Mesodermal cell (in vitro differentiated cells): ENCODE results near the gene FMNL1.
"Not testable (repeated sequence)": the region's sequence is repeated elsewhere in the genome, so short reads cannot be mapped to it uniquely, and the experiment has no call there.

Experiments
- H3K27ac ChIP-seq: 2 replicates; pipeline ENCODE4 v1.7.0; 2013; ENCODE audit warnings: mild to moderate bottlenecking, low read depth, low read length, moderate library complexity; ENCODE audit not compliant: severe bottlenecking
- H3K36me3 ChIP-seq: 2 replicates; pipeline ENCODE4 v1.7.1; 2013; ENCODE audit warnings: mild to moderate bottlenecking, low read length, moderate library complexity; ENCODE audit not compliant: control insufficient read depth, insufficient read depth
- H3K4me1 ChIP-seq: one replicate; pipeline ENCODE4 v1.7.1; 2013; ENCODE audit warnings: mild to moderate bottlenecking, low read length; ENCODE audit not compliant: insufficient read depth, control insufficient read depth, poor library complexity, severe bottlenecking
- H3K4me3 ChIP-seq: 2 replicates; pipeline ENCODE4 v1.7.0; 2013; ENCODE audit warnings: low read length, control low read depth, mild to moderate bottlenecking; ENCODE audit not compliant: insufficient read depth, poor library complexity, severe bottlenecking; ENCODE audit errors: extremely low read depth
- H3K9me3 ChIP-seq: 2 replicates; pipeline ENCODE4 v1.7.1; 2013; ENCODE audit warnings: mild to moderate bottlenecking, low read length, moderate library complexity; ENCODE audit not compliant: control insufficient read depth
- WGBS, 2 experiments: methylation state at CpG; one replicate each; pipeline ENCODE4 v1.1.5; 2013; ENCODE audit warnings: missing lambda C conversion rate in 2 of 2; ENCODE audit not compliant: insufficient coverage in 2 of 2; 5-methylcytosine and 5-hydroxymethylcytosine counted together

Gene FMNL1

DNA sequence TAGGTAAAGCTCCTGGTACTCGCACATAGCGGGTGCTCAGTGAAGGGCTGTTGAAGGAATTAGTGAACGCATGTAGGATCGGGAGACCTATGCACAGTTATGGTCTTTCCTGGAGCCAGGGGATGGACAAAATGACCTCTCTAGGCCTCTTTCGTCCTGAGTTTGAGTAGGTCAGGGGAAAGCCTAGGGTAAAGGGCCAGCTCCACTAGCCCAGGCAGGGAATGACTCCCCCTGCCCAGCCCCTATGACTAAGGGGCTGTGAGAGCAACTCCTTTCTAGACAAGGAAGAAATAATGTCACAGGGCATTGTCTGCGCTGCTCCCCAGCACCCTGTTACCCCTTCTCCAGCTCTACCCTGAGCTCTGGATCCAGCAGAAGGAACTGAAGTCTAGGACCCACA lies 24.6 kb upstream of the FMNL1 start:
- Histone ChIP-seq H3K4me3 (no peak overlapping the region), H3K4me1 (peaks cover 13% of the 10 kb centered on the region), H3K27ac (peak overlapping the region; percentile 83), H3K9me3 (no peaks in the 10 kb centered on the region), H3K36me3 (no peaks in the 10 kb centered on the region)
- WGBS, 2 experiments, result 75 to 100% methylated on average over 2 to 6 of the region's 6 CpGs

GRCh38 chr17:45197555-45198334 lies 23.9 kb upstream of the FMNL1 start:
- Histone ChIP-seq H3K4me1 (peaks cover 13% of the 10 kb centered on the region), H3K27ac (peak overlapping the region; percentile 83), H3K4me3 (no peak overlapping the region), H3K36me3 (no peaks in the 10 kb centered on the region), H3K9me3 (no peaks in the 10 kb centered on the region)
- 0 to 2% methylated on average over 9 to 14 of the region's 16 CpGs for WGBS, 2 experiments

DNA sequence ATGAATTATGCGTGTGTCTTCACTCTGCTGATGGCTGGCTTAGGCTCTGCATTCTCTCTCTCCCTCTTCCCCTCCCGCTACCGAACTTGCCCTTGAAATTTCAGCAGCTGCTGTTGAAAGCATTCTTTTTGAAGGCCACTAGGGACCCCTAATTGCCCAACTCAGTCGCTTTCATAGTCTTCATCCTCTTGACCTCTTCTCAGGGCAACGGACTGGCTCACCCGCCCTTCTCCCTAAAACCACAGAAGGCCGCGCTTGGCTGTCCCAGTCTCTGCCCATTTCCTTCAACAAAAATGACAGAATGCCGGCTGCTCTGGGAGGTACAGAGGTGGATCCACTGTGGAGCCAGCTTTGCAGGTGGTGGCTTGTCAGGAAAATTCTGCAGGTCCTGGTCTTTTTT lies 21.0 kb upstream of the FMNL1 start:
- H3K4me3 ChIP-seq, result no peak overlapping the region
- no peak overlapping the region for H3K27ac ChIP-seq
- no peaks in the 10 kb centered on the region for H3K36me3 ChIP-seq
- no peaks in the 10 kb centered on the region for H3K9me3 ChIP-seq
- WGBS, 2 experiments, result 65 to 76% methylated on average over 4 to 8 of the region's 9 CpGs
- H3K4me1 ChIP-seq, result peaks cover 13% of the 10 kb centered on the region

- no peaks in the 10 kb centered on the region for H3K36me3 ChIP-seq
- no peaks in the 10 kb centered on the region for H3K9me3 ChIP-seq
- no peak overlapping the region for H3K4me3 ChIP-seq
- H3K27ac ChIP-seq, result no peak overlapping the region
- 92 to 93% methylated on average over 2 to 3 of the region's 4 CpGs for WGBS, 2 experiments
- peaks cover 13% of the 10 kb centered on the region for H3K4me1 ChIP-seq
Measured at GRCh38 chr17:45201457-45201856, 20.2 kb upstream of the FMNL1 start.

GRCh38 chr17:45201880-45202279 lies 19.8 kb upstream of the FMNL1 start:
- WGBS, 2 experiments, result 91 to 98% methylated on average over 5 to 6 of the region's 6 CpGs
- H3K4me1 ChIP-seq, result peaks cover 11% of the 10 kb centered on the region
- H3K36me3 ChIP-seq, result not testable (repeated sequence)

DNA sequence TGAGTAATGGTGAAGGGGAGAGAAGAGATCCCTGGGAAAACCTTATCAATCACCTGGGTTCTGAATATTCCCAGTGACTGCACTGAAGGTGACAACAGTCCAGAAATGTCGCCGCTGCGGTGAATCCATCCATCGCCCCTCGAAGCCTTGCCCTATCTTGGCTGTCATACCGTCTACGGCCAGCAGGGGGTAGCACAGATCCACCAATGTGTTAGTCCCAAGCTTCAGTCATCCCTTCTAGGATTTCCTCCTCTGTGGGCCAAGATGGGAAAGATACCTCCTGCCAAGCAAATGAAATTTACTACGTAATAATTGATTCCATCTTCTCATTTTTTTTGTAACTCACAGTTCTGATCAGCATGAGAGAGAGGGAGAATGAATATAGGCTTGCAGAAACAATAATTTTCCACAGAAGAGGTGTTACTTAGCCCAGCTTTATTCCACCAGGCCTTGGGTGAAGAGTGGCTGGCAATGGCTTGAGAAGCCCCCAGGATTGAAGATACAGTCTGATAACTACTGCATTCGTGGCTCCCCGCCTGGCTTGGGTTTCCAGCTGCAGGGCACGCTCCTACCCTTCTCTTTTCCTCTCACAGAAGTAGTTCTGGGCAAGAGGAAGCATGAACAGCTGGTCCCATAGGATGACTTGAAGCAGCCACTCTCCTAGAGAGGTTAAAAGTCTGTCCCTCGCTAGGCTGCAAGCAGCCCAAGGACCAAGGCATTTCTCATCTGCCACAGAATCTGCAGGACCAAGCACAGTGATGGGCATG lies 2.6 kb upstream of the FMNL1 start:
- Histone ChIP-seq H3K36me3 (no peaks in the 10 kb centered on the region), H3K4me1 (no peaks in the 10 kb centered on the region), H3K9me3 (no peaks in the 10 kb centered on the region), H3K4me3 (no peak overlapping the region), H3K27ac (no peak overlapping the region)
- WGBS, 2 experiments, result 16 to 17% methylated on average over 11 of the region's 12 CpGs

More at GRCh38 chr17:45201880-45202279, 19.8 kb upstream of the FMNL1 start:
- H3K4me3 ChIP-seq, H3K27ac ChIP-seq, H3K9me3 ChIP-seq: not testable (repeated sequence)

DNA sequence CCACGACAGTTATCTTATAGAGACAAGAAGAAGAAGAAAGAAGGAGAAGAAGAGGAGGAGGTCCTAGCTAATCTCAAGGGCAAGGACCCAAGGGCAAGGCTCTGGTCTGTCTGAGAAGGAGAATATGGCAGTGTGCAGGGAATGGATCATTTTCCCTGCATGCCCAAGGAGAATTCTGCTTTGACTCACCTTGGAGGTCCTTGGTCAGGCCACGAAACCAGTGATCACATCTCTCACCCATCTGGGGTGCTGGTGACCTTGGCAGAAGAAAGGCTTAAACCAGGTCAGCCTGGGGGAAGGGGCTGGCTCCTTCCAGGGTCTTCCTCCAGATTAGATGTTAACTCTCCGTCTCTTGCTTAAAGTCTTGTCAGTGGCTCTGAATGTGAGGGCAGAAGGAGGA lies 1.6 kb upstream of the FMNL1 start:
- Histone ChIP-seq H3K27ac (no peak overlapping the region), H3K4me1 (no peaks in the 10 kb centered on the region), H3K36me3 (no peaks in the 10 kb centered on the region), H3K4me3 (no peak overlapping the region), H3K9me3 (no peaks in the 10 kb centered on the region)
- WGBS, 2 experiments, result 74 to 90% methylated on average over 2 to 3 of the region's 3 CpGs

GRCh38 chr17:45222014-45222288 lies 266 bp downstream of the FMNL1 start:
- Histone ChIP-seq H3K4me3 (peak overlapping the region; percentile 37), H3K4me1 (peaks cover 13% of the 10 kb centered on the region), H3K9me3 (no peaks in the 10 kb centered on the region), H3K36me3 (no peaks in the 10 kb centered on the region), H3K27ac (no peak overlapping the region)
- WGBS, 2 experiments, result 0 to 1% methylated on average over 7 to 18 of the region's 38 CpGs

DNA sequence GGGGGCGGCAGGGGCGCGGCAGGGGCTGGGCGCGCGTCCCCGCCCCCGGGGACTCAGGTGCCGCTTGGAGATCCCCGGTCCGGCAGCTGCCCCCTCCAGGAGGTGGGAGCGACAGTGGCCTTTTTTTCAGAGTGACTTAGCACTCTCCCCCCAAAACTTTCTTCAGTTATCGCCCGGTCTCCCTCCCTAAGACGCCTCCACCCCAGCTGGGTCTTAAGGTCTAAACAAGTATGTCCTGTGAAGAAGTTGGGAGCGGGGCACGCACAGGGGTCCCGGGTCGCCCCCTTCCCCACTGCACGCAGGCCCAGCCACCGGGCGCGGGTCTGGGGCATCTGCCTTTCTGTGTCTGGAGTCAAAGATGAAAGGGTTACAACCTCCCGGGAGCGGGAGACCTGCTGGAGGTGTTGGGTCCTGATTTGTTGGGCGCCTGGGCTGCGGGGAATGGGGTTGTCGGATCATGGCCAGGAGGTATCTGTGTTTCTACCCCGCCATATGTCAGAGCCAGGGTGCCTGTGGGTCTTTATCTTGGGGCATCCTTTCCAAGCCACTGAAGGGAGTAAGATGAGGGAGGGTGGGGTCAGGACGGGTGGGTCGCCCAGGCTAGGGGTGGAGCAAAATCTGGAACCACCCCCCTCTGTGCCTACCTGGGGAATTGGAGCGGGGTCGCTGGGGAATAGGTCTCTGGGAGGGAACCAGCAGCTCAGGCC lies 757 bp downstream of the FMNL1 start:
- no peak overlapping the region for H3K27ac ChIP-seq

GRCh38 chr17:45222996-45223538 lies 1.4 kb downstream of the FMNL1 start:
- Histone ChIP-seq H3K27ac (no peak overlapping the region), H3K4me3 (no peak overlapping the region), H3K36me3 (no peaks in the 10 kb centered on the region), H3K4me1 (peaks cover 16% of the 10 kb centered on the region), H3K9me3 (no peaks in the 10 kb centered on the region)
- WGBS, 2 experiments, result 68 to 74% methylated on average over 3 to 4 of the region's 8 CpGs

More for the DNA sequence above, 757 bp downstream of the FMNL1 start:
- Histone ChIP-seq H3K9me3 (no peaks in the 10 kb centered on the region), H3K4me3 (peak overlapping the region; percentile 37), H3K36me3 (no peaks in the 10 kb centered on the region), H3K4me1 (peaks cover 15% of the 10 kb centered on the region)
- WGBS, 2 experiments, result 9 to 10% methylated on average over 14 to 15 of the region's 33 CpGs
